A549 (cell line): Measurements from ENCODE around the gene SPG11.

Experiments
- CEBPB ChIP-seq, 2 experiments: fragments of >200 bp in 1 of 2; sonication (Bioruptor Twin) in 1 of 2; formaldehyde crosslinking in 1 of 2; IDR thresholded peaks; 2 replicates each; pipeline ENCODE4 v1.6.1; 2012 to 2016
- CHD2 ChIP-seq: fragments of 150-350 bp; IDR thresholded peaks from 2 replicates; pipeline ENCODE4 v1.6.1; 2014; ENCODE audit warnings: low read length; ENCODE audit not compliant: partially characterized antibody
- EP300 ChIP-seq, 2 experiments: fragments of >200 bp; sonication (Bioruptor Twin); formaldehyde crosslinking; IDR thresholded peaks; 2 replicates in 1 of 2; 3 replicates in 1 of 2; pipeline ENCODE4 v1.6.1; 2016 to 2017
- JUN ChIP-seq, 2 experiments: fragments of >200 bp; sonication (Bioruptor Twin); formaldehyde crosslinking; IDR thresholded peaks; 2 replicates in 1 of 2; 3 replicates in 1 of 2; pipeline ENCODE4 v1.6.1; 2016 to 2017
- JUNB ChIP-seq: fragments of >200 bp; sonication (Bioruptor Twin); formaldehyde crosslinking; IDR thresholded peaks from 2 replicates; pipeline ENCODE4 v1.6.1; 2016
- MAZ ChIP-seq: fragments of 150-350 bp; IDR thresholded peaks from 2 replicates; pipeline ENCODE4 v1.6.1; 2014; ENCODE audit warnings: antibody characterized with exemption, low read depth, low read length, borderline replicate concordance
- NR3C1 ChIP-seq: fragments of >200 bp; sonication (Bioruptor Twin); formaldehyde crosslinking; IDR thresholded peaks from 3 replicates; pipeline ENCODE4 v1.6.1; 2017
- POLR2A ChIP-seq: IDR thresholded peaks from 2 replicates; pipeline ENCODE4 v1.6.1; 2012; ENCODE audit warnings: mild to moderate bottlenecking, low read length
- USF2 ChIP-seq: fragments of 450-650 bp; IDR thresholded peaks from 2 replicates; pipeline ENCODE4 v1.6.1; 2014; ENCODE audit warnings: antibody characterized with exemption
- TF ChIP-seq, protein P1 (sequence below): fragments of >200 bp; sonication (Bioruptor Twin); formaldehyde crosslinking; IDR thresholded peaks from 3 replicates; pipeline ENCODE4 v1.5.1; 2016
- TF ChIP-seq, protein P2 (sequence below): fragments of >200 bp; sonication (Bioruptor Twin); formaldehyde crosslinking; IDR thresholded peaks from 3 replicates; pipeline ENCODE4 v1.6.1; 2016

DNA sequence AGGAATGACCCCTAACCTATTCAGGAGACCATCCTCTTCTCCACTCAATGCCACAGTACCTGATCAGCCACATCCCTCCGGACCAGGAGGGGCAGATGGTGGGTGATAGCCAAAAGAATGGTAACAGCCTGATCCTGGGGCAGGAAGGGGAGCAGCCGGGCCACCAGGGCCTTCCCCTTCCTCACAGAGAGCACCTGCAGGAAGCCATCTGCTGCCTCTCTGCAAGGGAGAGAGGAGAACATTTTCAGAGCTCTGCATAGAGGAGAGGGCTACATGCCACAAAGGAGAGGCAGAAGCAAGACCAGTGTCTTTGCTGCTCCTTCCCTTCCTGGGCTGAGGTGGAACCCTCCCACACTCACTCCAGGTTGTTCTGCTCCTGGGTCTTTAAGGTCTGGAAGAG is 5.5 kb upstream of the SPG11 start:
- TF ChIP-seq CHD2 (no peak), POLR2A (no peak), EP300 (IDR thresholded peaks at IDR 0.05) (no peak), CEBPB (IDR thresholded peaks at IDR 0.05) (no peak), NR3C1 (no peak), USF2 (no peak), MAZ (no peak), JUNB (no peak), JUN (IDR thresholded peaks at IDR 0.05) (no peak)
- TF ChIP-seq, protein P1, sequence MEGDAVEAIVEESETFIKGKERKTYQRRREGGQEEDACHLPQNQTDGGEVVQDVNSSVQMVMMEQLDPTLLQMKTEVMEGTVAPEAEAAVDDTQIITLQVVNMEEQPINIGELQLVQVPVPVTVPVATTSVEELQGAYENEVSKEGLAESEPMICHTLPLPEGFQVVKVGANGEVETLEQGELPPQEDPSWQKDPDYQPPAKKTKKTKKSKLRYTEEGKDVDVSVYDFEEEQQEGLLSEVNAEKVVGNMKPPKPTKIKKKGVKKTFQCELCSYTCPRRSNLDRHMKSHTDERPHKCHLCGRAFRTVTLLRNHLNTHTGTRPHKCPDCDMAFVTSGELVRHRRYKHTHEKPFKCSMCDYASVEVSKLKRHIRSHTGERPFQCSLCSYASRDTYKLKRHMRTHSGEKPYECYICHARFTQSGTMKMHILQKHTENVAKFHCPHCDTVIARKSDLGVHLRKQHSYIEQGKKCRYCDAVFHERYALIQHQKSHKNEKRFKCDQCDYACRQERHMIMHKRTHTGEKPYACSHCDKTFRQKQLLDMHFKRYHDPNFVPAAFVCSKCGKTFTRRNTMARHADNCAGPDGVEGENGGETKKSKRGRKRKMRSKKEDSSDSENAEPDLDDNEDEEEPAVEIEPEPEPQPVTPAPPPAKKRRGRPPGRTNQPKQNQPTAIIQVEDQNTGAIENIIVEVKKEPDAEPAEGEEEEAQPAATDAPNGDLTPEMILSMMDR, result no peak
- TF ChIP-seq, protein P2, sequence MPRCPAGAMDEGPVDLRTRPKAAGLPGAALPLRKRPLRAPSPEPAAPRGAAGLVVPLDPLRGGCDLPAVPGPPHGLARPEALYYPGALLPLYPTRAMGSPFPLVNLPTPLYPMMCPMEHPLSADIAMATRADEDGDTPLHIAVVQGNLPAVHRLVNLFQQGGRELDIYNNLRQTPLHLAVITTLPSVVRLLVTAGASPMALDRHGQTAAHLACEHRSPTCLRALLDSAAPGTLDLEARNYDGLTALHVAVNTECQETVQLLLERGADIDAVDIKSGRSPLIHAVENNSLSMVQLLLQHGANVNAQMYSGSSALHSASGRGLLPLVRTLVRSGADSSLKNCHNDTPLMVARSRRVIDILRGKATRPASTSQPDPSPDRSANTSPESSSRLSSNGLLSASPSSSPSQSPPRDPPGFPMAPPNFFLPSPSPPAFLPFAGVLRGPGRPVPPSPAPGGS, result no peak
